ENCODE data around the gene STMN1. TPM values are rescaled to one million over a fixed set of nuclear protein-coding genes. Genes with fewer than 3 reads are reported as not detected.

STMN1 gene
- total RNA-seq, 1 experiment from 2014 or later, result 418 TPM

- TF ChIP-seq, protein P1, sequence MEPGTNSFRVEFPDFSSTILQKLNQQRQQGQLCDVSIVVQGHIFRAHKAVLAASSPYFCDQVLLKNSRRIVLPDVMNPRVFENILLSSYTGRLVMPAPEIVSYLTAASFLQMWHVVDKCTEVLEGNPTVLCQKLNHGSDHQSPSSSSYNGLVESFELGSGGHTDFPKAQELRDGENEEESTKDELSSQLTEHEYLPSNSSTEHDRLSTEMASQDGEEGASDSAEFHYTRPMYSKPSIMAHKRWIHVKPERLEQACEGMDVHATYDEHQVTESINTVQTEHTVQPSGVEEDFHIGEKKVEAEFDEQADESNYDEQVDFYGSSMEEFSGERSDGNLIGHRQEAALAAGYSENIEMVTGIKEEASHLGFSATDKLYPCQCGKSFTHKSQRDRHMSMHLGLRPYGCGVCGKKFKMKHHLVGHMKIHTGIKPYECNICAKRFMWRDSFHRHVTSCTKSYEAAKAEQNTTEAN (CRISPR knock-in tag; IDR thresholded peaks at IDR 0.05), result no peak
- TF ChIP-seq, protein P2, sequence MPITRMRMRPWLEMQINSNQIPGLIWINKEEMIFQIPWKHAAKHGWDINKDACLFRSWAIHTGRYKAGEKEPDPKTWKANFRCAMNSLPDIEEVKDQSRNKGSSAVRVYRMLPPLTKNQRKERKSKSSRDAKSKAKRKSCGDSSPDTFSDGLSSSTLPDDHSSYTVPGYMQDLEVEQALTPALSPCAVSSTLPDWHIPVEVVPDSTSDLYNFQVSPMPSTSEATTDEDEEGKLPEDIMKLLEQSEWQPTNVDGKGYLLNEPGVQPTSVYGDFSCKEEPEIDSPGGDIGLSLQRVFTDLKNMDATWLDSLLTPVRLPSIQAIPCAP (CRISPR knock-in tag; IDR thresholded peaks at IDR 0.05), result peak; percentile 83; the same call in 1 of the 2 replicates
- TF ChIP-seq ZNF396 (CRISPR knock-in tag; IDR thresholded peaks at IDR 0.05; ENCODE audit: borderline replicate concordance) (no peak), GTF2I (CRISPR knock-in tag; conservative IDR thresholded peaks at IDR 0.05) (no peak), ZNF121 (CRISPR knock-in tag; IDR thresholded peaks at IDR 0.05) (no peak), FOXP1 (CRISPR knock-in tag; IDR thresholded peaks at IDR 0.05; ENCODE audit: borderline replicate concordance) (peak; percentile 97), NFYB (CRISPR knock-in tag; conservative IDR thresholded peaks at IDR 0.05; ENCODE audit: low read depth) (no peak; the same call in 1 of the 2 replicates), ZNF281 (CRISPR knock-in tag; IDR thresholded peaks at IDR 0.05) (peak; percentile 70; the same call in 1 of the 2 replicates), RORB (CRISPR knock-in tag; IDR thresholded peaks at IDR 0.05) (no peak), ZNF263 (CRISPR knock-in tag; IDR thresholded peaks at IDR 0.05; ENCODE audit: low read depth) (no peak), RELA (CRISPR knock-in tag; IDR thresholded peaks at IDR 0.05; ENCODE audit: borderline replicate concordance) (peak; percentile 83; the same call in 1 of the 2 replicates), CREB1 (CRISPR knock-in tag; IDR thresholded peaks at IDR 0.05) (0 out of 2 replicates have a peak, but pooled peaks have one; percentile 65)
- TF ChIP-seq, protein P3, sequence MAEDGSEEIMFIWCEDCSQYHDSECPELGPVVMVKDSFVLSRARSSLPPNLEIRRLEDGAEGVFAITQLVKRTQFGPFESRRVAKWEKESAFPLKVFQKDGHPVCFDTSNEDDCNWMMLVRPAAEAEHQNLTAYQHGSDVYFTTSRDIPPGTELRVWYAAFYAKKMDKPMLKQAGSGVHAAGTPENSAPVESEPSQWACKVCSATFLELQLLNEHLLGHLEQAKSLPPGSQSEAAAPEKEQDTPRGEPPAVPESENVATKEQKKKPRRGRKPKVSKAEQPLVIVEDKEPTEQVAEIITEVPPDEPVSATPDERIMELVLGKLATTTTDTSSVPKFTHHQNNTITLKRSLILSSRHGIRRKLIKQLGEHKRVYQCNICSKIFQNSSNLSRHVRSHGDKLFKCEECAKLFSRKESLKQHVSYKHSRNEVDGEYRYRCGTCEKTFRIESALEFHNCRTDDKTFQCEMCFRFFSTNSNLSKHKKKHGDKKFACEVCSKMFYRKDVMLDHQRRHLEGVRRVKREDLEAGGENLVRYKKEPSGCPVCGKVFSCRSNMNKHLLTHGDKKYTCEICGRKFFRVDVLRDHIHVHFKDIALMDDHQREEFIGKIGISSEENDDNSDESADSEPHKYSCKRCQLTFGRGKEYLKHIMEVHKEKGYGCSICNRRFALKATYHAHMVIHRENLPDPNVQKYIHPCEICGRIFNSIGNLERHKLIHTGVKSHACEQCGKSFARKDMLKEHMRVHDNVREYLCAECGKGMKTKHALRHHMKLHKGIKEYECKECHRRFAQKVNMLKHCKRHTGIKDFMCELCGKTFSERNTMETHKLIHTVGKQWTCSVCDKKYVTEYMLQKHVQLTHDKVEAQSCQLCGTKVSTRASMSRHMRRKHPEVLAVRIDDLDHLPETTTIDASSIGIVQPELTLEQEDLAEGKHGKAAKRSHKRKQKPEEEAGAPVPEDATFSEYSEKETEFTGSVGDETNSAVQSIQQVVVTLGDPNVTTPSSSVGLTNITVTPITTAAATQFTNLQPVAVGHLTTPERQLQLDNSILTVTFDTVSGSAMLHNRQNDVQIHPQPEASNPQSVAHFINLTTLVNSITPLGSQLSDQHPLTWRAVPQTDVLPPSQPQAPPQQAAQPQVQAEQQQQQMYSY (CRISPR knock-in tag; IDR thresholded peaks at IDR 0.05), result 0 out of 2 replicates have a peak, but pooled peaks have one; percentile 17
Observed at GRCh38 chr1:25858906-25859789, 47.1 kb downstream of the STMN1 start, which contains the start of gene AUNIP (continued).

DNA sequence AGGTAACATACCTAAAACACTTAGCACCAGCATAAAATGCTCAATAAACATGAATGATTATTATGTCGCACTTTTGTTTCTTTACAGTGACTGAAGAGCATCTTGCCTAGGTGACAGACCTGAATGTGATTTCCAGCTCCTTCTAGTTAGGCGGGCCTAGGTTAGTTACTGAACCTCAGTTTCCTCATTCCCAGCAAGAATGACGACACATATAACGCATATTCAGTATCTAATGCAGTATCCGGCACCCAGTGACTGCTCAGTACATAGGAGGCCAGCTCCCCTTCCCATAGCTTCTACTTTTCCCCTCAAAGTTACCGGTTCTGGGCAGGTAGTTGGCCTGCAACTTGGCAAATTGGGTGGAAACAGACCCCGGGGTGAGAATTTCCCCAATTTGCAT lies 47.7 kb downstream of the STMN1 start:
- Mint-ChIP-seq H3K36me3 (peaks cover 6% of the 10 kb centered on the region; the same call in 1 of the 2 replicates), H3K27me3 (ENCODE audit: low read depth) (no peaks in the 10 kb centered on the region), H3K9me3 (no peaks in the 10 kb centered on the region), H3K27ac (peak overlapping the region; percentile 95), H3K4me3 (peak overlapping the region; percentile 95), H3K4me1 (peaks cover 14% of the 10 kb centered on the region)
- 0 out of 2 replicates have a peak, but pooled peaks have one; percentile 7 for TF ChIP-seq KAT7 (CRISPR knock-in tag; IDR thresholded peaks at IDR 0.05; ENCODE audit: borderline replicate concordance)
- TF ChIP-seq NR2C2 (CRISPR knock-in tag; IDR thresholded peaks at IDR 0.05), result no peak
- CTCF ChIA-PET, result no interaction called here
- POLR2A ChIA-PET, result interaction anchor here (0.8 kb wide), 1 partner anchor 34 kb away, joined by 4 read pairs; no protein-coding TSS in a partner anchor
- ATAC-seq (no peak), DNase-seq (ENCODE audit: low spot score) (no peak)
